Activated CD4-positive, alpha-beta T cell treated with anti-CD3 and anti-CD28 coated beads for 36 hours (primary cell): ENCODE results near the gene WRAP53. TPM values are rescaled to one million over a fixed set of nuclear protein-coding genes. Genes with fewer than 3 reads are reported as not detected.
"Not testable (repeated sequence)": the region's sequence is repeated elsewhere in the genome, so short reads cannot be mapped to it uniquely, and the experiment has no call there.

Experiments used
- ATAC-seq: fragments of 200-7000 bp; cut with Tn5 transposase; one replicate; pipeline ENCODE4 v1.10.0; 2021; ENCODE audit warnings: mild to moderate bottlenecking, moderate library complexity
- CTCF ChIA-PET: fragments of 350-600 bp; sonication (Branson Sonifier 250); formaldehyde crosslinking; loops from one replicate; lab custom pipeline; 2021; ENCODE audit warnings: antibody characterized with exemption; lab: Charles Lee
- POLR2A ChIA-PET: fragments of 350-600 bp; sonication (Branson Sonifier 250); formaldehyde crosslinking; loops from one replicate; lab custom pipeline; 2021; ENCODE audit warnings: antibody characterized with exemption, inconsistent platforms; lab: Charles Lee
- DNase-seq: peaks from one replicate; pipeline ENCODE4 v3.0.0-alpha.2; 2020
- H3K27ac Mint-ChIP-seq: one replicate; pipeline ENCODE4 v1.8.0; 2021; ENCODE audit warnings: mixed read lengths
- H3K27me3 Mint-ChIP-seq: one replicate; pipeline ENCODE4 v1.8.0; 2021; ENCODE audit warnings: mixed read lengths
- H3K36me3 Mint-ChIP-seq: one replicate; pipeline ENCODE4 v1.8.0; 2021; ENCODE audit warnings: low read depth, mixed read lengths
- H3K4me1 Mint-ChIP-seq: one replicate; pipeline ENCODE4 v1.8.0; 2021; ENCODE audit warnings: mixed read lengths
- H3K4me3 Mint-ChIP-seq: one replicate; pipeline ENCODE4 v1.8.0; 2021; ENCODE audit warnings: mild to moderate bottlenecking, moderate library complexity, mixed read lengths
- H3K9me3 Mint-ChIP-seq: one replicate; pipeline ENCODE4 v1.8.0; 2021; ENCODE audit warnings: low read depth, mixed read lengths
- intact Hi-C, 2 experiments: fragments of 100-400 bp; cut with DNase I in 1 of 2; cut with micrococcal nuclease in 1 of 2; formaldehyde crosslinking; loops; one replicate each; pipeline versions ENCODE4 v1.14.2 to v1.15.1; 2022 to 2024; cut with DNase I, micrococcal nuclease
- total RNA-seq, 2 experiments: library from RNA; stranded (reverse); gene quantifications; one replicate each; pipeline ENCODE4 v1.2.3, GENCODE V29; 2021

The WRAP53 gene
- 10 to 100 TPM; 23.5 to 27.1 TPM for total RNA-seq

DNA sequence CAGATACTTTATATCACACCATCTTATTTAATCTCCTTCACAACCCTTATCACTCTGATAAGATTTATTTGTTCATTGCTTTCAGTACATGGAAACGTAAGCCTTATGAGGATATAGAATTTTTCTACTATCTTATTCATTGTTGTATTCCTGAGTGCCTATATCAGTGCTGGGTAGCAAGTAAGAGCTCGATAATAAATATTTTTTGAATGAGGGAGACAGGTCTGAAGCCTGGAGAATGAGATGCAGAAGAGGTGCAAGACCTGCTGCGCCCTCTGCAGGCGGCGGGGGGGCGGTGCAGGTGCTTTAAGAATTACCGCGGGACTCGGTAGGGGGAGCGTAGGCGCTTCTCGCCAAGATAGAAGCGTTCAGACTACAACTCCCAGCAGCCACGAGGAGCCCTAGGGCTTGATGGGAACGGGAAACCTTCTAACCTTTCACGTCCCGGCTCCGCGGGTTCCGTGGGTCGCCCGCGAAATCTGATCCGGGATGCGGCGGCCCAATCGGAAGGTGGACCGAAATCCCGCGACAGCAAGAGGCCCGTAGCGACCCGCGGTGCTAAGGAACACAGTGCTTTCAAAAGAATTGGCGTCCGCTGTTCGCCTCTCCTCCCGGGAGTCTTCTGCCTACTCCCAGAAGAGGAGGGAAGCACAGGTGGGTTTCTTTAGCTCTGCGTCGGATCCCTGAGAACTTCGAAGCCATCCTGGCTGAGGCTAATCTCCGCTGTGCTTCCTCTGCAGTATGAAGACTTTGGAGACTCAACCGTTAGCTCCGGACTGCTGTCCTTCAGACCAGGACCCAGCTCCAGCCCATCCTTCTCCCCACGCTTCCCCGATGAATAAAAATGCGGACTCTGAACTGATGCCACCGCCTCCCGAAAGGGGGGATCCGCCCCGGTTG, at the start of gene WRAP53:
TSS of gene WRAP53 (plus strand) at position 570 of the 900 bp plus-strand sequence. CDS start at position 742, 172 bp downstream.
- H3K9me3 Mint-ChIP-seq: no peaks in the 10 kb centered on the region

DNA sequence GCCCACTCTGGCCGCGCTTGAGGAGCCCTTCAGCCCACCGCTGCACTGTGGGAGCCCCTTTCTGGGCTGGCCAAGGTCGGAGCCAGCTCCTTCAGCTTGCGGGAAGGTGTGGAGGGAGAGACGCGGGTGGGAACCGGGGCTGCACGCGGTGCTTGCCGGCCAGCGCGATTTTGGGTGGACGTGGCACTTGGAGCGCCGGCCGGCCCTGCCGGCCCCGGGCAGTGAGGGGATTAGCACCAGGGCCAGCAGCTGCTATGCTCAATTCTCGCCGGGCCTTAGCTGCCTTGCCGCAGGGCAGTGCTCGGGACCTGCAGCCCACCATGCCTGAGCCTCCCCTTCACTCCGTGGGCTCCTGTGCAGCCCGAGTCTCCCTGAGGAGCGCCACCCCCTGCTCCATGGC, 47.5 kb upstream of the WRAP53 start:
- no peak for DNase-seq
- Mint-ChIP-seq H3K4me1 (peaks cover 9% of the 10 kb centered on the region), H3K4me3 (no peak overlapping the region), H3K27ac (no peak overlapping the region), H3K27me3 (no peaks in the 10 kb centered on the region), H3K36me3 (no peaks in the 10 kb centered on the region), H3K9me3 (no peaks in the 10 kb centered on the region)
- ATAC-seq: no peak
- CTCF ChIA-PET: interaction anchor here (0.9 to 3.8 kb wide), 4 partner anchors 9 to 57 kb away, joined by 3 to 20 read pairs (median 4); partner anchors contain the start of genes MPDU1, SAT2 and SHBG
- POLR2A ChIA-PET: interaction anchor here (0.9 to 2.1 kb wide), 2 partner anchors 9 to 47 kb away, joined by 5 to 6 read pairs; partner anchors contain the start of gene TP53
- intact Hi-C loops: no loop called here

More for the DNA sequence above, at the start of gene WRAP53:
- Mint-ChIP-seq H3K27me3 (no peaks in the 10 kb centered on the region), H3K4me1 (peaks cover 35% of the 10 kb centered on the region), H3K4me3 (peak within 1 kb of the TSS; percentile 83), H3K36me3 (peaks cover 35% of the 10 kb centered on the region), H3K27ac (peak within 1 kb of the TSS; percentile 97)
- ChIA-PET CTCF (interaction anchor here (0.5 to 4.8 kb wide), 53 partner anchors 10 to 652 kb away, joined by 3 to 31 read pairs (median 4); partner anchors contain the start of genes ACAP1, ATP1B2, CYB5D1 and DNAH2), POLR2A (interaction anchor here (0.6 to 3.7 kb wide), 23 partner anchors 15 to 695 kb away, joined by 3 to 39 read pairs (median 6); partner anchors contain the start of genes ATP1B2, CD68, CNTROB and CYB5D1)
- intact Hi-C loops: loop anchor here (1.0 to 5.0 kb wide), 27 partner anchors 56 to 1046 kb away; partner anchors contain the start of genes FXR2 (in 2 of the 2), NAA38 (in 2 of the 2), ALOXE3 (in 1 of the 2) and CNTROB (in 1 of the 2)
- peak; percentile 81 for ATAC-seq
- peak; percentile 97 for DNase-seq

DNA sequence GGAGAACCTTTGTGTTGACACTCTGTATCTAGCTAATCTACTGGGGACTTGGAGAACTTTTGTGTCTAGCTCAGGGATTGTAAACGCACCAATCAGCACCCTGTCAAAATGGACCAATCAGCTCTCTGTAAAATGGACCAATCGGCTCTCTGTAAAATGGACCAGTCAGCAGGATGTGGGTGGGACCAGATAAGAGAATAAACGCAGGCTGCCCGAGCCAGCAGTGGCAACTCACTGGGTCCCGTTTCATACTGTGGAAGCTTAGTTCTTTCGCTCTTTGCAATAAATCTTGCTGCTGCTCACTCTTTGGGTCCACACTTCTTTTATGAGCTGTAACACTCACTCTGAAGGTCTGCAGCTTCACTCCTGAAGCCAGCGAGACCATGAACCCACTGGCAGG, 46.6 kb upstream of the WRAP53 start:
- H3K9me3 Mint-ChIP-seq, intact Hi-C loops, H3K27me3 Mint-ChIP-seq, ATAC-seq, H3K36me3 Mint-ChIP-seq, H3K27ac Mint-ChIP-seq, H3K4me1 Mint-ChIP-seq: not testable (repeated sequence)
- POLR2A ChIA-PET: interaction anchor here (0.7 to 2.1 kb wide), 8 partner anchors 9 to 62 kb away, joined by 3 to 10 read pairs (median 3); partner anchors contain the start of genes FXR2, SAT2 and TP53
- peak; percentile 54 for DNase-seq
- peak overlapping the region; percentile 65 for H3K4me3 Mint-ChIP-seq
- CTCF ChIA-PET: interaction anchor here (0.6 to 3.8 kb wide), 6 partner anchors 10 to 58 kb away, joined by 3 to 20 read pairs (median 4); partner anchors contain the start of genes MPDU1, SAT2, SHBG and TP53

DNA sequence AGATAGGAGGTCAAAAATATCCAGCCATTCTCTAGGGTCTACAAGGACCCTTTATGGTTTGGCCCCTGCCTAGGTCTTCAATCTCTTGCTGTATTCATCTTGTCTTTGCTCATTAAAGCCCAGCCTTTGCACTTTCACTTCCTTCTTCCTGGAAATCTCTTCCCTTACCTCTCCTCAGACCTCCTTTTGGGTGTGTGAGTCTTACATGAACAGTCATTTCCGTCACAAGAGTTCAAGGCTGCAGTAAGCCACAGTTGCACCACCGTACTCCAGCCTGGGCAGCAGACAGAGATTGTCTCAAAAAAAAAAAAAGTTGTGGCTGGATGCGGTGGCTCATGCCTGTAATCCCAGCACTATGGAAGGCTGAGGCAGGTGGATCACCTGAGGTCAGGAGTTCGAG, 43.5 kb upstream of the WRAP53 start:
- H3K27ac Mint-ChIP-seq: no peak overlapping the region
- no peaks in the 10 kb centered on the region for H3K36me3 Mint-ChIP-seq
- ChIA-PET CTCF (no interaction called here), POLR2A (no interaction called here)
- ATAC-seq (peak; percentile 79), DNase-seq (peak; percentile 18)
- peaks cover 10% of the 10 kb centered on the region for H3K4me1 Mint-ChIP-seq
- intact Hi-C loops: no loop called here
- no peak overlapping the region for H3K4me3 Mint-ChIP-seq
- H3K27me3 Mint-ChIP-seq: peaks cover 12% of the 10 kb centered on the region
- no peaks in the 10 kb centered on the region for H3K9me3 Mint-ChIP-seq

DNA sequence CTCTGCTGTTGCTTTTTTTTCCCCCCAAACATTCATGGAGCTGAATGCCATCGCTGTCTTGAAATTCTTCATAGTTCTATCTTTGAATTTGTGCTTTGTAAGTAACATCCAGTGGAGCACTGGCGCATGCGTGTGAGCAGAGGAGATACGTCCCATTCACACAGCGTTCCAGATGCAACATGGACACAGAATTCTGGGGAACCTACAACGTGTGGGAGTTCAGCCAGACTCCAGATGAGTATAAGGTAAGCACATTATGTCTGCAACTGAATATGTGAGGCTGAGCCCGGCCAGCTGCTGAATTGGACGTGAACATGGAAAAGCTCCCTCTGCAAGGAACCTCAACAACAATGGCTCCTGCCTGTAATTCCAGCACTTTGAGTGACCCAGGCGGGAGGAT, 41.8 kb upstream of the WRAP53 start:
- no peak overlapping the region for H3K4me3 Mint-ChIP-seq
- ChIA-PET POLR2A (no interaction called here), CTCF (interaction anchor here (0.7 to 1.6 kb wide), 4 partner anchors 14 to 152 kb away, joined by 3 to 5 read pairs (median 4); no protein-coding TSS in a partner anchor)
- H3K9me3 Mint-ChIP-seq: no peaks in the 10 kb centered on the region
- no peaks in the 10 kb centered on the region for H3K36me3 Mint-ChIP-seq
- H3K27me3 Mint-ChIP-seq: peaks cover 26% of the 10 kb centered on the region
- DNase-seq (no peak), ATAC-seq (no peak)
- H3K27ac Mint-ChIP-seq: no peak overlapping the region
- peaks cover 23% of the 10 kb centered on the region for H3K4me1 Mint-ChIP-seq
- intact Hi-C loops: no loop called here

DNA sequence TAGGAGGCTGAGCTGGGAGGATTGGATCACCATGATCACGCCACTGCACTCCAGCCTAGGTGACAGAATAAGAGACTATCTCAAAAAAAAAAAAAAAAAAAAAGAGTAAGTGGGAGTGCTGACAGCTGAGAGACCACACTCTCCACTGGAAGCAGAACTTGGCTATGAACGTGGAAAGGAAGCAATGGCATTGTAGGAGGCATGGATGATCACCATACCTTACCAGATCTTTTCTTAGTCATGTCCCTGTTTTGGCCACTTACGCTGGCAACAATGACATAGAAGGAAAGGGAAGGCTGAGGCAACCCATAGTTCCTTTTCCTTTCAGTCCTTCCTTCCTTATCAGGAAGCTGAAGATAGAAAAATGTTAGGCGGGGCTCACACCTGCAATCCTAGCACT, 41.3 kb upstream of the WRAP53 start:
- Mint-ChIP-seq H3K4me1 (peaks cover 25% of the 10 kb centered on the region), H3K27me3 (peaks cover 29% of the 10 kb centered on the region), H3K36me3 (no peaks in the 10 kb centered on the region), H3K27ac (no peak overlapping the region), H3K9me3 (no peaks in the 10 kb centered on the region), H3K4me3 (no peak overlapping the region)
- DNase-seq: no peak
- intact Hi-C loops: no loop called here
- ChIA-PET CTCF (interaction anchor here (0.6 to 1.6 kb wide), 3 partner anchors 15 to 43 kb away, joined by 3 to 5 read pairs (median 4); no protein-coding TSS in a partner anchor), POLR2A (no interaction called here)
- ATAC-seq: no peak

DNA sequence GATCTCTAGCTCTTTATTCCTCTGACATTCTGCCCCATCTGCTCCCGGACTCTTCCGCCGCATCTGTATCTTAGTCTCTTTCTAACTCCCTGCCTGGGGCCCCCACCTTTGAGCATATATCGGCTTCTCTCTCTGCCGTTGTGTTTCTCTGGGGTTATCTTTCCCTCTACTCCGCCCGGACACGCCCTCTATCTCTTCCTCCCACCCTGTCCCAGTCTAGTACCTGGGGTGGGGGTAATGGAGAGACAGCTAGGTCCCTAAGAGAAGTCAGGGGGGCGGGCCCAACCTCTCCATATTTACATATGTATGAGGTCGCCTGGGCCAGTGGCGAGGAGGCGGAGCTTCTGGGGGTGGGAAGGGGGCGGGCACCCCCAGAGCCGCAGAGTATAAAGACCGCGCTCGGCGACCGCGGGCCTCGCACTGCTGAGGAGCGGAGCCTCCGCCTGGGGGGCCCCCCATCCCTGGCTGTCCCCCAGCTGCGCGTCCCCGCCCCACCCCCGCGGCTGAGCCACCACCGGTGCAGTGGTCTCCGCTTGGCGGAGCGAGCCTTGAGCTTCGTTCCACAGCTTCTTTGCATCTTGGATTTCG, 37.7 kb upstream of the WRAP53 start, which contains the start of gene ATP1B2:
TSS of gene ATP1B2 (plus strand) at position 418 of the 588 bp plus-strand sequence. CDS start 593 bp downstream, outside the sequence.
- peaks cover 42% of the 10 kb centered on the region for H3K27me3 Mint-ChIP-seq
- ChIA-PET CTCF (interaction anchor here (0.6 to 1.3 kb wide), 6 partner anchors 16 to 55 kb away, joined by 3 to 9 read pairs (median 3); partner anchors contain the start of gene TP53), POLR2A (interaction anchor here (0.5 to 1.8 kb wide), 6 partner anchors 9 to 80 kb away, joined by 4 to 8 read pairs (median 6); partner anchors contain the start of genes FXR2 and TP53)
- no peak within 1 kb of the TSS for H3K27ac Mint-ChIP-seq
- ATAC-seq (peak; percentile 92), DNase-seq (peak; percentile 82)
- peak within 1 kb of the TSS; percentile 62 for H3K4me3 Mint-ChIP-seq
- H3K4me1 Mint-ChIP-seq: peaks cover 17% of the 10 kb centered on the region
- intact Hi-C loops: loop anchor here in 1 of 2 experiments (1.0 kb wide), 1 partner anchor 23 kb away; the partner anchor contains the start of gene SAT2
- no peaks in the 10 kb centered on the region for H3K9me3 Mint-ChIP-seq
- no peaks in the 10 kb centered on the region for H3K36me3 Mint-ChIP-seq

DNA sequence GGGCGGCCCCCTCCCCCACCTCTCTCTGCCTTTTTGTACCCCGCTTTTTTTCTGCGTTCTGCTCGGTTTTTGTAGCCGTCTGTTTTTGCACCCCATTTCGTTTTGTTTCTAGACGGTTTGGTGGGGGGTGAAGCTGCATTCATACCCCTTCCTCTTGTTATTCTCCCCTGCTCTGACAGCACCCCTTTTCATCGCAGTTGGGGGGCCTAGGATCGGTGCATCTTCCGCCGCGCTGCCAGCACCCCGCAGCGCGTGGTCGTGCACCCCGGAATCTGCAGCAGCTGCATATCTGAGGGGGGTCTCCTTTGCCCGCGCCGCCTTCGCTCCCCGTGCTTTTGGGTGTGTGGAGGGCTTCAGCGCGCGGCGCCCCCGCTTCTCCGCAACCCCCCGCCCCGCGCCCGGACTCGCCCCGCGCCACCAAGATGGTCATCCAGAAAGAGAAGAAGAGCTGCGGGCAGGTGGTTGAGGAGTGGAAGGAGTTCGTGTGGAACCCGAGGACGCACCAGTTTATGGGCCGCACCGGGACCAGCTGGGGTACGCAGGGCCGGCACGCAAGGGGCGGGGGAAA, 37.1 kb upstream of the WRAP53 start:
- ATAC-seq (no peak), DNase-seq (no peak)
- Mint-ChIP-seq H3K36me3 (no peaks in the 10 kb centered on the region), H3K27ac (no peak overlapping the region), H3K4me3 (peak overlapping the region; percentile 56), H3K4me1 (peaks cover 17% of the 10 kb centered on the region), H3K27me3 (peaks cover 40% of the 10 kb centered on the region), H3K9me3 (no peaks in the 10 kb centered on the region)
- intact Hi-C loops: no loop called here
- ChIA-PET CTCF (interaction anchor here (0.6 to 1.3 kb wide), 5 partner anchors 17 to 339 kb away, joined by 3 to 9 read pairs (median 3); partner anchors contain the start of gene TP53), POLR2A (interaction anchor here (0.5 to 1.8 kb wide), 5 partner anchors 35 to 79 kb away, joined by 4 to 8 read pairs (median 7); partner anchors contain the start of genes FXR2 and TP53)

DNA sequence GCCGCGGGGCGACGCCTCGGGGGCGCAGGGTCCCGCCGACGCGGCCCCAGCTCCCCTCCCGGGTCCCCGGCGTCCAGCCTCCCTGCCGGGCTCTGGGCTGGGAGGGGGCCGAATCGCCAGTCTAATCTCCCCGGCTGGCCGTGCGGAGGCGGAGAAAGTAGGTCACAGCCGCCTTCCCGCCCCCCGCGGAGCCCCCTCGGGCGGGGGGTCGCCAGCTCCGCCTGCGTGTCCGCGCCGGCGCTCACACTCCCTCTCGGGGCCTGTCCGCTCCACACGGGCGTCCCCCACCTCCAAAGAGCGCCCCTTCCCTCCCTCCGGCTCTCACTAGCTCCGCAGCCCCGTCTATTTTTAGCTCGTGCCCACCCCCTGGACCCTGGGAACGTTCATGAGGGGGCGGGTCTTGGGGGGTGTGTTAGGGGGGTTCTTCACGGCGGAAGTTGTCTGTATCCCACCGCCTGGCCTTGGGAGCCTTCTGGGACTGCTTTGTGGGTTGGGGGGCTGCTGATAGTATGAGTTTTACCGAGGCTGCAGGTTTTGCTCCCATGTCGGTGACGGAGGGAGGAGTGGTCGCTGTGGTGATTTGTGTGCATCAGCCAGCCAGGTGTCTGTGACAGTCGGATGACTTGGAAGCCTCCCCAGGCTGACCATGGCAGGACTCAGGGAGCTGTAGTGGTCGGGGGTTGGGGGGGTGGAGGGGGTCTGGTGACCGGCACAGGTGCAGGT, 36.5 kb upstream of the WRAP53 start:
- Mint-ChIP-seq H3K4me1 (peaks cover 17% of the 10 kb centered on the region), H3K36me3 (no peaks in the 10 kb centered on the region), H3K4me3 (no peak overlapping the region), H3K27me3 (peaks cover 35% of the 10 kb centered on the region), H3K27ac (no peak overlapping the region), H3K9me3 (no peaks in the 10 kb centered on the region)
- ChIA-PET CTCF (interaction anchor here (0.8 to 1.3 kb wide), 3 partner anchors 19 to 339 kb away, joined by 3 to 9 read pairs (median 3); partner anchors contain the start of gene TP53), POLR2A (interaction anchor here (0.7 to 1.8 kb wide), 3 partner anchors 35 to 66 kb away, joined by 4 to 8 read pairs (median 8); partner anchors contain the start of genes FXR2 and TP53)
- intact Hi-C loops: no loop called here
- DNase-seq: no peak
- ATAC-seq: no peak
